WTC11 (cell line): ENCODE measurements around the gene TNMD. TPM values are rescaled to one million over a fixed set of nuclear protein-coding genes. Genes with fewer than 3 reads are reported as not detected.
"Not testable (repeated sequence)": the region's sequence is repeated elsewhere in the genome, so short reads cannot be mapped to it uniquely, and the experiment has no call there.

Source experiments
- ATAC-seq: fragments of 200-7000 bp; cut with Tn5 transposase; 2 replicates; pipeline ENCODE4 v1.10.0; 2021; ENCODE audit warnings: mild to moderate bottlenecking, moderate library complexity
- Bru-seq: library from RNA; stranded (reverse); fragments of 400-500 nt; gene quantifications from one replicate; lab custom pipeline; 2021; lab: Mats Ljungman, UMichigan
- CTCF ChIA-PET: fragments of 300-600 bp; sonication (Branson Sonifier 250); formaldehyde crosslinking; loops from one replicate; lab custom pipeline; 2021; ENCODE audit warnings: antibody characterized with exemption; lab: Charles Lee
- POLR2A ChIA-PET: fragments of 350-600 bp; sonication (Branson Sonifier 250); formaldehyde crosslinking; loops from one replicate; lab custom pipeline; 2021; ENCODE audit warnings: antibody characterized with exemption; lab: Charles Lee
- DNase-seq: peaks from one replicate; pipeline ENCODE4 v3.0.0; 2021; ENCODE audit warnings: low spot score
- H3K27ac Mint-ChIP-seq: 2 replicates; pipeline ENCODE4 v1.8.0; 2021; ENCODE audit warnings: mixed read lengths
- H3K27me3 Mint-ChIP-seq: 2 replicates; pipeline ENCODE4 v1.8.0; 2021; ENCODE audit warnings: low read depth, mild to moderate bottlenecking, moderate library complexity, mixed read lengths
- H3K36me3 Mint-ChIP-seq: 2 replicates; pipeline ENCODE4 v1.8.0; 2021; ENCODE audit warnings: mixed read lengths
- H3K4me1 Mint-ChIP-seq: 2 replicates; pipeline ENCODE4 v1.8.0; 2022; ENCODE audit warnings: mixed read lengths
- H3K4me3 Mint-ChIP-seq: 2 replicates; pipeline ENCODE4 v1.8.0; 2021; ENCODE audit warnings: mild to moderate bottlenecking, moderate library complexity, mixed read lengths
- H3K9me3 Mint-ChIP-seq: 2 replicates; pipeline ENCODE4 v1.8.0; 2021; ENCODE audit warnings: mixed read lengths
- ATF1 ChIP-seq: sonication (generic); formaldehyde crosslinking; IDR thresholded peaks from 2 replicates; pipeline ENCODE4 v1.8.1; 2023; ENCODE audit warnings: mild to moderate bottlenecking, moderate library complexity, missing genetic modification reagents
- ATF3 ChIP-seq: sonication (generic); formaldehyde crosslinking; conservative IDR thresholded peaks from 2 replicates; pipeline ENCODE4 v1.8.1; 2022; ENCODE audit warnings: mild to moderate bottlenecking, missing genetic modification reagents
- E2F5 ChIP-seq: sonication (generic); formaldehyde crosslinking; IDR thresholded peaks from 2 replicates; pipeline ENCODE4 v1.8.1; 2022; ENCODE audit warnings: mild to moderate bottlenecking, moderate library complexity, missing genetic modification reagents
- FOXK1 ChIP-seq: sonication (generic); formaldehyde crosslinking; IDR thresholded peaks from 2 replicates; pipeline ENCODE4 v1.8.0; 2022; ENCODE audit warnings: mild to moderate bottlenecking, moderate library complexity, missing genetic modification reagents
- FOXP4 ChIP-seq: sonication (generic); formaldehyde crosslinking; IDR thresholded peaks from 2 replicates; pipeline ENCODE4 v1.8.0; 2022; ENCODE audit warnings: mild to moderate bottlenecking, missing genetic modification reagents
- MXD4 ChIP-seq: fragments of 250-450 bp; sonication (Bioruptor Pico); IDR thresholded peaks from 2 replicates; pipeline ENCODE4 v1.8.0; 2021; ENCODE audit warnings: mild to moderate bottlenecking, moderate library complexity, borderline replicate concordance
- NR1H2 ChIP-seq: sonication (generic); formaldehyde crosslinking; IDR thresholded peaks from 2 replicates; pipeline ENCODE4 v1.9.0; 2021; ENCODE audit warnings: mild to moderate bottlenecking, moderate library complexity, missing genetic modification reagents
- NR2C2 ChIP-seq: sonication (generic); formaldehyde crosslinking; IDR thresholded peaks from 2 replicates; pipeline ENCODE4 v1.8.0; 2022; ENCODE audit warnings: mild to moderate bottlenecking, missing genetic modification reagents
- PREB ChIP-seq: sonication (generic); formaldehyde crosslinking; IDR thresholded peaks from 2 replicates; pipeline ENCODE4 v1.8.1; 2022; ENCODE audit warnings: mild to moderate bottlenecking, missing genetic modification reagents, moderate library complexity, borderline replicate concordance
- RORB ChIP-seq: fragments of 250-450 bp; sonication (Bioruptor Pico); IDR thresholded peaks from 2 replicates; pipeline ENCODE4 v1.9.0; 2021; ENCODE audit warnings: mild to moderate bottlenecking
- SMAD3 ChIP-seq: sonication (generic); formaldehyde crosslinking; IDR thresholded peaks from 2 replicates; pipeline ENCODE4 v1.8.0; 2022; ENCODE audit warnings: missing genetic modification reagents, mild to moderate bottlenecking, borderline replicate concordance
- SMAD4 ChIP-seq: sonication (generic); formaldehyde crosslinking; IDR thresholded peaks from 2 replicates; pipeline ENCODE4 v1.8.0; 2022; ENCODE audit warnings: mild to moderate bottlenecking, missing genetic modification reagents
- SOX15 ChIP-seq: fragments of 250-450 bp; sonication (Bioruptor Pico); IDR thresholded peaks from 2 replicates; pipeline ENCODE4 v1.9.0; 2021; ENCODE audit warnings: mild to moderate bottlenecking
- SP1 ChIP-seq: sonication (generic); formaldehyde crosslinking; conservative IDR thresholded peaks from 2 replicates; pipeline ENCODE4 v1.8.1; 2022; ENCODE audit warnings: missing genetic modification reagents
- TCF7 ChIP-seq: sonication (generic); formaldehyde crosslinking; IDR thresholded peaks from 2 replicates; pipeline ENCODE4 v1.8.0; 2022; ENCODE audit warnings: mild to moderate bottlenecking, low read depth, missing genetic modification reagents, moderate library complexity
- TEAD1 ChIP-seq: sonication (generic); formaldehyde crosslinking; IDR thresholded peaks from 2 replicates; pipeline ENCODE4 v1.8.0; 2022; ENCODE audit warnings: mild to moderate bottlenecking, missing genetic modification reagents
- TEAD4 ChIP-seq: sonication (generic); formaldehyde crosslinking; IDR thresholded peaks from 2 replicates; pipeline ENCODE4 v1.8.0; 2022; ENCODE audit warnings: mild to moderate bottlenecking, missing genetic modification reagents
- TP53 ChIP-seq: sonication (generic); formaldehyde crosslinking; IDR thresholded peaks from 2 replicates; pipeline ENCODE4 v1.8.1; 2023; ENCODE audit warnings: mild to moderate bottlenecking, missing genetic modification reagents
- ZBTB43 ChIP-seq: sonication (generic); formaldehyde crosslinking; IDR thresholded peaks from 2 replicates; pipeline ENCODE4 v1.8.1; 2023; ENCODE audit warnings: mild to moderate bottlenecking, missing genetic modification reagents
- ZNF138 ChIP-seq: sonication (generic); formaldehyde crosslinking; conservative IDR thresholded peaks from 2 replicates; pipeline ENCODE4 v1.8.1; 2022; ENCODE audit warnings: mild to moderate bottlenecking, moderate library complexity, missing genetic modification reagents
- ZNF263 ChIP-seq: sonication (generic); formaldehyde crosslinking; IDR thresholded peaks from 2 replicates; pipeline ENCODE4 v1.8.1; 2022; ENCODE audit warnings: low read depth, mild to moderate bottlenecking, moderate library complexity, missing genetic modification reagents
- ZNF317 ChIP-seq: sonication (generic); formaldehyde crosslinking; IDR thresholded peaks from 2 replicates; pipeline ENCODE4 v1.8.1; 2023; ENCODE audit warnings: low read depth, mild to moderate bottlenecking, moderate library complexity, missing genetic modification reagents, borderline replicate concordance
- ZNF425 ChIP-seq: fragments of 250-450 bp; sonication (Bioruptor Pico); conservative IDR thresholded peaks from 2 replicates; pipeline ENCODE4 v1.9.0; 2021; ENCODE audit warnings: mild to moderate bottlenecking
- ZSCAN18 ChIP-seq: fragments of 250-450 bp; sonication (Bioruptor Pico); IDR thresholded peaks from 2 replicates; pipeline ENCODE4 v2.1.2; 2022; ENCODE audit warnings: mild to moderate bottlenecking, moderate library complexity
- long read RNA-seq, 3 experiments: library from RNA in 1 of 3; library from capped mRNA in 1 of 3; library from polyadenylated mRNA in 1 of 3; unstranded in 2 of 3; stranded (forward) in 1 of 3; transcript quantifications; one replicate each; pipeline ENCODE4 v2.0.0, GENCODE V29; 2021
- total RNA-seq: library from RNA; stranded (reverse); gene quantifications from 3 replicates; pipeline ENCODE4 v1.2.3, GENCODE V29; 2021

Gene TNMD
- total RNA-seq = 1.9 to 3.3 TPM (median 2.8 TPM) in 3 replicates
- Bru-seq, nascent RNA = percentile 36 among the genes with signal in this experiment
- long read RNA-seq, experiment 1, partial matches to known transcripts = 3 of 4 reads
- long read RNA-seq, experiment 1, other reads (novel, unspliced or antisense) = 1 of 4 reads
- long read RNA-seq, experiment 2, partial matches to known transcripts = 2 of 2 reads
- long read RNA-seq, experiment 2, other reads (novel, unspliced or antisense) = 0 of 2 reads
- long read RNA-seq, experiment 3, partial matches to known transcripts = 9 of 9 reads
- long read RNA-seq, experiment 3, other reads (novel, unspliced or antisense) = 0 of 9 reads

GRCh38 chrX:100584611-100585010, at the start of gene TNMD:
TNMD (plus strand) TSS chrX:100584936; CDS start chrX:100585019, 83 bp downstream.
- H3K4me3 Mint-ChIP-seq = no peak within 1 kb of the TSS
- H3K36me3 Mint-ChIP-seq = no peaks in the 10 kb centered on the region
- ChIA-PET CTCF (no interaction called here), POLR2A (no interaction called here)
- H3K27me3 Mint-ChIP-seq = no peaks in the 10 kb centered on the region; the same call in 1 of the 2 replicates
- no peak within 1 kb of the TSS for H3K27ac Mint-ChIP-seq
- H3K4me1 Mint-ChIP-seq = no peaks in the 10 kb centered on the region
- DNase-seq = no peak
- no peak for ATAC-seq
- no peaks in the 10 kb centered on the region for H3K9me3 Mint-ChIP-seq
- TF ChIP-seq SOX15 (CRISPR knock-in tag) = no peak
- no peak for TF ChIP-seq ZNF317 (CRISPR knock-in tag)
- TF ChIP-seq TP53 = no peak
- TF ChIP-seq FOXK1 (CRISPR knock-in tag) = no peak
- TF ChIP-seq NR1H2 (CRISPR knock-in tag) = no peak
- TF ChIP-seq NR2C2 (CRISPR knock-in tag) = no peak
- TF ChIP-seq ZNF138 = no peak
- no peak for TF ChIP-seq ZSCAN18
- TF ChIP-seq SP1 = no peak
- no peak for TF ChIP-seq PREB (CRISPR knock-in tag)
- no peak for TF ChIP-seq SMAD4
- TF ChIP-seq TCF7 (CRISPR knock-in tag) = no peak
- TF ChIP-seq TEAD1 = no peak
- no peak for TF ChIP-seq ZBTB43

GRCh38 chrX:100565534-100565933, 19.2 kb upstream of the TNMD start:
- H3K27me3 Mint-ChIP-seq, H3K27ac Mint-ChIP-seq, H3K4me3 Mint-ChIP-seq, H3K36me3 Mint-ChIP-seq, DNase-seq, H3K9me3 Mint-ChIP-seq, POLR2A ChIA-PET, ATAC-seq, H3K4me1 Mint-ChIP-seq: not testable (repeated sequence)
- CTCF ChIA-PET = interaction anchor here (0.9 kb wide), 1 partner anchor 141 kb away, joined by 4 read pairs; no protein-coding TSS in a partner anchor

GRCh38 chrX:100586747-100587146, 2.0 kb downstream of the TNMD start:
- ChIA-PET POLR2A (no interaction called here), CTCF (no interaction called here)
- H3K27me3 Mint-ChIP-seq = no peaks in the 10 kb centered on the region; the same call in 1 of the 2 replicates
- H3K4me3 Mint-ChIP-seq = no peak overlapping the region
- H3K27ac Mint-ChIP-seq = no peak overlapping the region
- no peaks in the 10 kb centered on the region for H3K9me3 Mint-ChIP-seq
- DNase-seq (no peak), ATAC-seq (no peak)
- no peaks in the 10 kb centered on the region for H3K4me1 Mint-ChIP-seq
- no peaks in the 10 kb centered on the region for H3K36me3 Mint-ChIP-seq
- TF ChIP-seq FOXP4 (no peak), MXD4 (CRISPR knock-in tag) (no peak), ZNF425 (CRISPR knock-in tag) (no peak), ATF3 (CRISPR knock-in tag) (no peak), RORB (no peak), ATF1 (CRISPR knock-in tag) (no peak), TCF7 (CRISPR knock-in tag) (no peak), SMAD3 (no peak), TEAD4 (CRISPR knock-in tag) (no peak), ZNF263 (CRISPR knock-in tag) (no peak), E2F5 (no peak)
